Small intestine (tissue), 7 donors: ENCODE data around the gene AGFG2. TPM values are rescaled to one million over a fixed set of nuclear protein-coding genes. Genes with fewer than 3 reads are reported as not detected.
A peak's percentile ranks its signal among the peaks of the same experiment; 100 is the strongest.

ENCODE experiments used
- DNase-seq, 2 donors: peaks; one replicate each; pipeline versions ENCODE4 v3.0.0 to v3.0.0-alpha.2; 2013
- FAIRE-seq: peaks from 2 replicates; lab custom pipeline; 2012; peaks lifted over from hg19 to GRCh38; lab: Jason Lieb, UNC
- H3K27ac ChIP-seq, 3 donors: one replicate each; pipeline ENCODE4 v1.5.1; 2013; ENCODE audit warnings: low read length in 2 of 3, mild to moderate bottlenecking in 2 of 3, control low read depth in 1 of 3, inconsistent platforms in 1 of 3, low read depth in 1 of 3, moderate library complexity in 1 of 3
- H3K27me3 ChIP-seq, 3 donors: one replicate each; pipeline ENCODE4 v1.6.1; 2013; ENCODE audit warnings: low read length in 3 of 3, inconsistent platforms in 1 of 3; ENCODE audit not compliant: control insufficient read depth in 3 of 3, insufficient read depth in 3 of 3
- H3K36me3 ChIP-seq, 3 donors: one replicate each; pipeline ENCODE4 v1.6.1; 2013; ENCODE audit warnings: low read length in 3 of 3, inconsistent platforms in 1 of 3, low read depth in 1 of 3, mild to moderate bottlenecking in 1 of 3, moderate library complexity in 1 of 3; ENCODE audit not compliant: control insufficient read depth in 3 of 3, insufficient read depth in 2 of 3
- H3K4me1 ChIP-seq, 3 donors: one replicate each; pipeline ENCODE4 v1.6.1; 2013; ENCODE audit warnings: low read length in 2 of 3, inconsistent platforms in 1 of 3, low read depth in 1 of 3, mild to moderate bottlenecking in 1 of 3, moderate library complexity in 1 of 3; ENCODE audit not compliant: control insufficient read depth in 3 of 3, insufficient read depth in 2 of 3
- H3K4me3 ChIP-seq, 3 donors: one replicate each; pipeline ENCODE4 v1.5.1; 2013; ENCODE audit warnings: low read length in 3 of 3, control low read depth in 1 of 3, inconsistent platforms in 1 of 3, low read depth in 1 of 3, mild to moderate bottlenecking in 1 of 3, moderate library complexity in 1 of 3
- H3K9me3 ChIP-seq, 2 donors: one replicate each; pipeline ENCODE4 v1.6.1; 2013; ENCODE audit warnings: low read depth in 1 of 2, low read length in 1 of 2; ENCODE audit not compliant: control insufficient read depth in 2 of 2, insufficient read depth in 1 of 2
- WGBS, 3 donors: extraction: QIAGEN DNeasy Blood & Tissue Kit; methylation state at CpG; one replicate each; pipeline ENCODE4 v1.1.7; 2013; 5-methylcytosine and 5-hydroxymethylcytosine counted together
- polyA plus RNA-seq, 4 donors: library from polyadenylated mRNA; stranded (reverse) in 3 of 4; unstranded in 1 of 4; fragments of 200-250 nt in 3 of 4; fragments of 120-200 nt in 1 of 4; gene quantifications; one replicate each; pipeline versions ENCODE4 v1.2.1 to v1.2.3, GENCODE V29; 2013
- donor health status: healthy with polysubstance abuse.
- donor health status: control.
- donor health status: control.
- donor health status: Bipolar disorder and iron deficiency.
- donor health status: healthy.

AGFG2 gene
- polyA plus RNA-seq, 4 donors, result 9.5 to 23.9 (median 16.4) TPM

DNA sequence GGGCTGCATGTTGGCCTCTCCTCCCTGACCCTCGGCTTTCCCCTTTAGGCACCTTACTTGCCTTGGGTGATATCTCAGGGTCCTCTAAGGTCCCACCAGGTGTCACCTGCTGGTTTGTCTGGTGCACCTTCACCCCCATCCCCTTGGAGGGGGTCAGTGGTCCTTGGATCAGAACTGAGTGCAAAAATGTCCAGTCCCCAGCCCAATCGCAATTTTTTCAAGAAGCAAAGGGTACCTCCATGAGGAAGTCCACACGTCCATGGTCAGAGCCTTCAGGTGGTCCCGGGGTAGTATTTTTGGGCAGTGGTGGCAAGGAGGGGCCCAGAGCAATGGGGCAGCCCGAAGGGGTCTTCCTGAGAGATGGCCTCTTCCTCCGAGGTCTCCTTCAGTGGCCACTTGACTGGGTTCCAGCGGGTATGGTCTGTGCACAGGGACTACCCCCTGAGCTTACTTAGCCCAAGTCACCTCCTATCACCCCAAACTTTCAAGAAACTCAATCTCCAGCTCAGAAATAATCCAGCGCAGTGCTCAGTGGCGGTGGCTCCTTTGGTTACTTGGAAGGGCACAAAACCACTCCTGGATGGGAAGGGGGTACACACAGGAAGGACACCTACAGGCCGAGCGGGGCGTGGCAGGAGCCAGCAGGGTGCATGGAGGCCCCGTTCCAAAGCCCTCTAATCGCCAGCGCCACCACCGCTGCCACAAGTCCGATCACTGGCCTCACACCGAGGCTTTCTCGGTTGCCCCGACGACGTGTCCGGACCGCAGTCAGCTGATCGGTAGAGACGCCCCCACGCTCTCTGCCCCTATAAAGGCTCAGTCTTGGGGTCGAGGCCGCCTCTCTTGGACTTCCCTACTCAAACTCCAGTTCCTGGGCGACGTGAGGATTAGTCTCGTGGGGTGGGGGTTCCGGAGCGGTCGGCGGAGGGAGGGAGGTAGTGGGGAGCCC is 30.2 kb downstream of the AGFG2 start:
- H3K36me3 ChIP-seq, result peaks cover 0 to 49% (median 0%) of the 10 kb centered on the region in 3 donors
- H3K27me3 ChIP-seq, result no peaks in the 10 kb centered on the region
- H3K4me1 ChIP-seq, result peaks cover 3 to 36% (median 14%) of the 10 kb centered on the region in 3 donors
- peak overlapping the region in 1 of 3 donors; percentile 26 for H3K27ac ChIP-seq
- no peak for FAIRE-seq
- WGBS, 3 donors, result 20 to 23% (median 22%) methylated on average over 36 of the region's 36 CpGs
- H3K9me3 ChIP-seq, result no peaks in the 10 kb centered on the region
- H3K4me3 ChIP-seq, result peak overlapping the region in 2 of 3 donors; percentile 12 to 33
- peak; percentile 50 to 74 for DNase-seq

GRCh38 chr7:100570954-100571828 is 32.2 kb downstream of the AGFG2 start:
- Histone ChIP-seq H3K4me1 (peaks cover 3 to 36% (median 14%) of the 10 kb centered on the region in 3 donors), H3K27me3 (no peaks in the 10 kb centered on the region), H3K36me3 (peaks cover 11 to 50% (median 14%) of the 10 kb centered on the region in 3 donors), H3K9me3 (no peaks in the 10 kb centered on the region), H3K27ac (no peak overlapping the region), H3K4me3 (no peak overlapping the region)
- FAIRE-seq (no peak), DNase-seq (peak in 1 of 2 donors; percentile 32)
- 61 to 73% (median 72%) methylated on average over 26 of the region's 26 CpGs for WGBS, 3 donors

- FAIRE-seq (no peak), DNase-seq (no peak)
- H3K9me3 ChIP-seq, result no peaks in the 10 kb centered on the region
- H3K4me1 ChIP-seq, result peaks cover 3 to 36% (median 14%) of the 10 kb centered on the region in 3 donors
- H3K27ac ChIP-seq, result no peak overlapping the region
- peaks cover 13 to 54% (median 16%) of the 10 kb centered on the region in 3 donors for H3K36me3 ChIP-seq
- no peak overlapping the region for H3K4me3 ChIP-seq
- WGBS, 3 donors, result 81 to 91% (median 87%) methylated on average over 2 of the region's 2 CpGs
- no peaks in the 10 kb centered on the region for H3K27me3 ChIP-seq
These were observed 32.8 kb downstream of the AGFG2 start for GRCh38 chr7:100571829-100572116.

- H3K27me3 ChIP-seq, result no peaks in the 10 kb centered on the region
- FAIRE-seq, result no peak
- peaks cover 15 to 55% (median 22%) of the 10 kb centered on the region in 3 donors for H3K36me3 ChIP-seq
- no peak overlapping the region for H3K4me3 ChIP-seq
- WGBS, 3 donors, result 85 to 89% (median 86%) methylated on average over 14 to 20 of the region's 20 CpGs
- no peak overlapping the region for H3K27ac ChIP-seq
- peaks cover 3 to 36% (median 14%) of the 10 kb centered on the region in 3 donors for H3K4me1 ChIP-seq
- DNase-seq, result no peak
- H3K9me3 ChIP-seq, result no peaks in the 10 kb centered on the region
These were observed 33.4 kb downstream of the AGFG2 start for GRCh38 chr7:100572281-100572948.

DNA sequence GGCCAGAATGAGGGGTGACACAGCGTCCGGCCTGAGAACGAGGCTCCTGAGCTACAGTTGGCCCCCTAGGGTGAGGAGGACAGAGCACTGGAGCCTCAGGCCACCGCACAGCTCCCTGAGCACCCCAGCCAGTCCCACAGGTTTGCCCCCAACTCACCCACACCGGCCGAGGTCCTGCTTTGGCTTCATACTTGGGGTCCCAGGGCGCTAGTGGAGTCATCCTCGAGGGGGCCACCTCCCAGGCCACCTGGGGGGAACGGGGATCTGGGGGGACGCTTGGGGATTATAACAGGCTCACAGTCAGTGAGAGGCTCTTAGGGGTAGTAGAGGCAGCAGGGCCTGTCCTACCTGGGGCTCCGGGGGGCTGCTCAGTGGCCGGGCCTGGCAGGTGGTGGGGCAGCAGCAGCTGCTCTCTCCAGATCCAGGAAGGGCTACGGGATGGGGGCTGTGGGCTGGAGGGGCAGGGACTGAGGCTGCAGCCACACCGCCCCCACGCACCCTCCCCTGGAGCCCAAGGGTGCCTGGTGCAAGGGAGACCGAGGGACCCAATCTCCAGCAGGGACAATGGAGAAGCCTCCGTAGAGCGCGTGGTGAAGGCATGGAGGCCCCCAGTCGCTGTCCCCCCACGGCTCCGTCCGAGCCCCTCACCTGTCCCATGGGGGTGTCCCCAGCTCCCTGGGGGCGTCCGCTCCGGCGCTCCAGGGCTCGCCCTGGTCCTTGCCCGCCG is 34.1 kb downstream of the AGFG2 start:
- Histone ChIP-seq H3K9me3 (no peaks in the 10 kb centered on the region), H3K27me3 (no peaks in the 10 kb centered on the region), H3K4me1 (peaks cover 3 to 30% (median 9%) of the 10 kb centered on the region in 3 donors), H3K36me3 (peaks cover 16 to 58% (median 26%) of the 10 kb centered on the region in 3 donors), H3K27ac (no peak overlapping the region), H3K4me3 (no peak overlapping the region)
- FAIRE-seq (no peak), DNase-seq (no peak)
- WGBS, 3 donors, result 89 to 93% (median 93%) methylated on average over 27 to 30 of the region's 30 CpGs

GRCh38 chr7:100573691-100574361 is 34.8 kb downstream of the AGFG2 start, which contains the start of gene SAP25:
Gene SAP25, minus strand, starts transcription at chr7:100573900. Its CDS starts 158 bp downstream, at chr7:100573742.
- no peak for DNase-seq
- Histone ChIP-seq H3K27me3 (no peaks in the 10 kb centered on the region), H3K4me1 (peaks cover 0 to 23% (median 3%) of the 10 kb centered on the region in 3 donors), H3K27ac (no peak within 1 kb of the TSS), H3K4me3 (no peak within 1 kb of the TSS), H3K36me3 (peaks cover 20 to 65% (median 26%) of the 10 kb centered on the region in 3 donors), H3K9me3 (no peaks in the 10 kb centered on the region)
- WGBS, 3 donors, result 94 to 96% (median 94%) methylated on average over 63 to 70 of the region's 70 CpGs
- no peak for FAIRE-seq
